Keratinocyte (primary cell): ENCODE results near the gene LPAR1. TPM values are rescaled to one million over a fixed set of nuclear protein-coding genes. Genes with fewer than 3 reads are reported as not detected.
A peak's percentile ranks its signal among the peaks of the same experiment; 100 is the strongest.
"Not testable (repeated sequence)": the region's sequence is repeated elsewhere in the genome, so short reads cannot be mapped to it uniquely, and the experiment has no call there.

ENCODE experiments used
- DNase-seq: peaks from one replicate; pipeline ENCODE4 v3.0.0-alpha.2; 2011; ENCODE audit warnings: low read depth, missing footprints, low spot score
- FAIRE-seq: peaks from 2 replicates; lab custom pipeline; 2011; peaks lifted over from hg19 to GRCh38; lab: Jason Lieb, UNC
- H2AFZ ChIP-seq: 2 replicates; pipeline ENCODE4 v1.6.0; 2012; ENCODE audit warnings: low read length, control low read depth, inconsistent platforms; ENCODE audit not compliant: control insufficient read depth
- H3K27ac ChIP-seq: 2 replicates; pipeline ENCODE4 v1.5.1; 2011; ENCODE audit warnings: low read length; ENCODE audit not compliant: control insufficient read depth, insufficient read depth
- H3K27me3 ChIP-seq: 3 replicates; pipeline ENCODE4 v1.6.0; 2011; ENCODE audit warnings: low read length; ENCODE audit not compliant: control insufficient read depth, insufficient read depth; ENCODE audit errors: extremely low read depth
- H3K36me3 ChIP-seq, 2 experiments: 2 replicates in 1 of 2; 3 replicates in 1 of 2; pipeline ENCODE4 v1.5.1; 2011; ENCODE audit warnings: low read length in 2 of 2, mild to moderate bottlenecking in 1 of 2; ENCODE audit not compliant: control insufficient read depth in 2 of 2, insufficient read depth in 2 of 2; ENCODE audit errors: extremely low read depth in 1 of 2
- H3K4me1 ChIP-seq: 3 replicates; pipeline ENCODE4 v1.5.1; 2011; ENCODE audit warnings: low read length; ENCODE audit not compliant: control insufficient read depth, insufficient read depth; ENCODE audit errors: extremely low read depth
- H3K4me2 ChIP-seq: 3 replicates; pipeline ENCODE4 v1.6.0; 2011; ENCODE audit warnings: low read depth, low read length; ENCODE audit not compliant: control insufficient read depth, insufficient read depth; ENCODE audit errors: extremely low read depth
- H3K4me3 ChIP-seq, 3 experiments: fragments of 200-600 bp in 1 of 3; sonication (generic) in 1 of 3; 2 replicates in 2 of 3; 3 replicates in 1 of 3; pipeline ENCODE4 v1.5.1; 2011 to 2016; ENCODE audit warnings: low read length in 3 of 3, mild to moderate bottlenecking in 3 of 3, control low read depth in 2 of 3, inconsistent platforms in 1 of 3, low read depth in 1 of 3, mixed read lengths in 1 of 3, mixed run types in 1 of 3, moderate library complexity in 1 of 3; ENCODE audit not compliant: control insufficient read depth in 2 of 3, insufficient read depth in 2 of 3; ENCODE audit errors: extremely low read depth in 1 of 3
- H3K79me2 ChIP-seq: 2 replicates; pipeline ENCODE4 v1.6.0; 2012; ENCODE audit warnings: low read length; ENCODE audit not compliant: control insufficient read depth, insufficient read depth
- H3K9ac ChIP-seq: 3 replicates; pipeline ENCODE4 v1.6.0; 2011; ENCODE audit warnings: low read length; ENCODE audit not compliant: control insufficient read depth, insufficient read depth; ENCODE audit errors: extremely low read depth
- H3K9me1 ChIP-seq: 3 replicates; pipeline ENCODE4 v1.6.0; 2011; ENCODE audit warnings: low read length; ENCODE audit not compliant: control insufficient read depth, insufficient read depth; ENCODE audit errors: extremely low read depth
- H3K9me3 ChIP-seq: 2 replicates; pipeline ENCODE4 v1.5.1; 2012; ENCODE audit warnings: low read depth, low read length; ENCODE audit not compliant: control insufficient read depth
- H4K20me1 ChIP-seq: 3 replicates; pipeline ENCODE4 v1.6.0; 2011; ENCODE audit warnings: low read length; ENCODE audit not compliant: control insufficient read depth, insufficient read depth; ENCODE audit errors: extremely low read depth
- CTCF ChIP-seq, 3 experiments: IDR thresholded peaks in 1 of 3; conservative IDR thresholded peaks in 1 of 3; optimal IDR thresholded peaks in 1 of 3; 2 replicates in 2 of 3; 3 replicates in 1 of 3; pipeline versions ENCODE3 to v1.5.1; 2011; ENCODE audit warnings: low read length in 3 of 3, mild to moderate bottlenecking in 3 of 3, moderate library complexity in 2 of 3, control low read depth in 1 of 3, inconsistent platforms in 1 of 3; ENCODE audit not compliant: insufficient read depth in 2 of 3; ENCODE audit errors: extremely low read depth in 1 of 3
- EZH2 ChIP-seq: IDR thresholded peaks from one replicate; pipeline ENCODE4 v1.6.1; 2012; ENCODE audit warnings: inconsistent platforms, mild to moderate bottlenecking, low read length, moderate library complexity
- dilution Hi-C: fragments of 300-500 bp; cut with MboI; formaldehyde crosslinking; loops from one replicate; pipeline ENCODE4 v1.7.0; 2020; ENCODE audit warnings: low sequenced_read_pairs; ENCODE audit not compliant: extremely low pct_ligation_motif_present
- polyA plus RNA-seq, 5 experiments: library from polyadenylated mRNA; depleted of rRNA in 3 of 5; stranded (reverse) in 3 of 5; stranded (forward) in 1 of 5; unstranded in 1 of 5; fragments of >200 nt; gene quantifications; 1 replicate in 1 of 5; 2 replicates in 3 of 5; 3 replicates in 1 of 5; pipeline versions ENCODE4 v1.2.1 to v1.2.3, GENCODE V29; 2011 to 2012; ENCODE audit warnings: missing spikeins in 2 of 5, low read depth in 1 of 5, low replicate concordance in 1 of 5

The LPAR1 gene
- polyA plus RNA-seq, 1 donor (not counting 4 experiments of a cell fraction or from before 2014, with no cell fraction given), result 43.2 TPM

GRCh38 chr9:111050819-111051218, 12.5 kb upstream of the LPAR1 start:
- Histone ChIP-seq H3K9me1 (no peaks in the 10 kb centered on the region), H3K4me1 (peaks cover 22% of the 10 kb centered on the region), H4K20me1 (no peaks in the 10 kb centered on the region), H3K4me3 (no peak overlapping the region), H3K9me3 (no peaks in the 10 kb centered on the region), H3K79me2 (no peaks in the 10 kb centered on the region), H3K9ac (no peak overlapping the region), H3K4me2 (no peak overlapping the region), H3K27me3 (no peaks in the 10 kb centered on the region), H2AFZ (no peak overlapping the region), H3K36me3 (no peaks in the 10 kb centered on the region), H3K27ac (no peak overlapping the region)
- no peak for FAIRE-seq
- dilution Hi-C loops, result no loop called here
- TF ChIP-seq CTCF (optimal IDR thresholded peaks at IDR 0.05 in 1 of 3, IDR thresholded peaks at IDR 0.05 in 1 of 3, conservative IDR thresholded peaks at IDR 0.05 in 1 of 3; ENCODE audit: extremely low read depth in 1 of 3, insufficient read depth in 2 of 3, low read length in 3 of 3) (no peak), EZH2 (no peak)
- DNase-seq, result no peak

- H4K20me1 ChIP-seq, H3K4me3 ChIP-seq, H3K79me2 ChIP-seq, H3K27ac ChIP-seq, H3K4me2 ChIP-seq, H3K27me3 ChIP-seq, FAIRE-seq, dilution Hi-C loops, H3K36me3 ChIP-seq, H3K9me3 ChIP-seq, H2AFZ ChIP-seq, H3K9me1 ChIP-seq, H3K9ac ChIP-seq, DNase-seq: not testable (repeated sequence)
- peaks cover 17% of the 10 kb centered on the region for H3K4me1 ChIP-seq
Observed at GRCh38 chr9:111047287-111047686, 9.0 kb upstream of the LPAR1 start.

GRCh38 chr9:111041902-111042301, 3.6 kb upstream of the LPAR1 start:
- Histone ChIP-seq H3K4me1 (peaks cover 34% of the 10 kb centered on the region), H3K9me3 (no peaks in the 10 kb centered on the region), H2AFZ (peak overlapping the region; percentile 80), H4K20me1 (no peaks in the 10 kb centered on the region), H3K9me1 (no peaks in the 10 kb centered on the region), H3K27ac (no peak overlapping the region), H3K4me2 (peak overlapping the region; percentile 84), H3K27me3 (no peaks in the 10 kb centered on the region), H3K9ac (no peak overlapping the region), H3K36me3 (no peaks in the 10 kb centered on the region), H3K4me3 (peak overlapping the region in 1 of 3 experiments; percentile 3), H3K79me2 (peaks cover 7% of the 10 kb centered on the region)
- peak; percentile 76 for FAIRE-seq
- no peak for TF ChIP-seq CTCF (optimal IDR thresholded peaks at IDR 0.05 in 1 of 3, IDR thresholded peaks at IDR 0.05 in 1 of 3, conservative IDR thresholded peaks at IDR 0.05 in 1 of 3; ENCODE audit: extremely low read depth in 1 of 3, insufficient read depth in 2 of 3, low read length in 3 of 3)
- no peak for TF ChIP-seq EZH2
- DNase-seq, result no peak
- dilution Hi-C loops, result no loop called here
